ENCODE results near the gene SASH1.

SASH1 gene

DNA sequence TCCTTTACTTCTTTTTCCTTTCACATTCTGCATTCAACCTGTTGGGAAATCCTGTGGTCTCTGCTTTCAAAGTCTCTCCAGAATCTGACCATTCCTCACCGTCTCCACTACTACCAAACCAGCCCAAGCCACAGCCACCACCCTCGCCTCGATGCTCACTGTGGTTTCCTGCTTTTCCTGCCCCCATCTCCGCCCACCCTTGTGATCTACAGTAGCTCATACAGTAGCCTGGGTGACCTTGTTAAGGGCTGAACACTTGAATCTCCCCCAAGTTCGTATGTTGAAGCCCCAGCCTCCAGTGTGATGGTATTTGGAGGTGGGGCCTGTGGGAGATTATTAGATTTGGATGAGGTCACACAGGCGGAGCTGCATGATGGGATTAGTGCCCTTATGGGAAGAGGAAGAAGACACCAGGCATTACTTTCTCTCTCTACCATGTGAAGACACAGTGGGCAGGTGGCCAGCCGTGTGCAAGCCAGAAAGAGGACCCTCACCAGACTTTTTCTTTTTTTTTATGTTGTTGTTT is 215.2 kb downstream of the SASH1 start:
- Histone ChIP-seq H3K27ac (ENCODE audit: low read depth, low read length) (no peak overlapping the region), H3K4me3 (ENCODE audit: low read length) (no peak overlapping the region), H3K27me3 (ENCODE audit: control insufficient read depth, low read length) (peaks cover 4% of the 10 kb centered on the region; the same call in 1 of the 2 replicates)

GRCh38 chr6:148559848-148560433 is 217.3 kb downstream of the SASH1 start:
- no peaks in the 10 kb centered on the region for H3K9me3 ChIP-seq (ENCODE audit: control insufficient read depth, insufficient read depth, low read length)
- H3K4me3 ChIP-seq (ENCODE audit: low read length) = peak overlapping the region; percentile 25; the same call in 1 of the 2 replicates
- peaks cover 4% of the 10 kb centered on the region; the same call in 1 of the 2 replicates for H3K27me3 ChIP-seq (ENCODE audit: control insufficient read depth, low read length)
- H3K36me3 ChIP-seq (ENCODE audit: control insufficient read depth, low read length) = no peaks in the 10 kb centered on the region
- no peak overlapping the region for H3K27ac ChIP-seq (ENCODE audit: low read depth, low read length)
- TF ChIP-seq EZH2phosphoT487 (IDR thresholded peaks at IDR 0.05; ENCODE audit: borderline replicate concordance, low read length) = no peak
- TF ChIP-seq, protein P1, sequence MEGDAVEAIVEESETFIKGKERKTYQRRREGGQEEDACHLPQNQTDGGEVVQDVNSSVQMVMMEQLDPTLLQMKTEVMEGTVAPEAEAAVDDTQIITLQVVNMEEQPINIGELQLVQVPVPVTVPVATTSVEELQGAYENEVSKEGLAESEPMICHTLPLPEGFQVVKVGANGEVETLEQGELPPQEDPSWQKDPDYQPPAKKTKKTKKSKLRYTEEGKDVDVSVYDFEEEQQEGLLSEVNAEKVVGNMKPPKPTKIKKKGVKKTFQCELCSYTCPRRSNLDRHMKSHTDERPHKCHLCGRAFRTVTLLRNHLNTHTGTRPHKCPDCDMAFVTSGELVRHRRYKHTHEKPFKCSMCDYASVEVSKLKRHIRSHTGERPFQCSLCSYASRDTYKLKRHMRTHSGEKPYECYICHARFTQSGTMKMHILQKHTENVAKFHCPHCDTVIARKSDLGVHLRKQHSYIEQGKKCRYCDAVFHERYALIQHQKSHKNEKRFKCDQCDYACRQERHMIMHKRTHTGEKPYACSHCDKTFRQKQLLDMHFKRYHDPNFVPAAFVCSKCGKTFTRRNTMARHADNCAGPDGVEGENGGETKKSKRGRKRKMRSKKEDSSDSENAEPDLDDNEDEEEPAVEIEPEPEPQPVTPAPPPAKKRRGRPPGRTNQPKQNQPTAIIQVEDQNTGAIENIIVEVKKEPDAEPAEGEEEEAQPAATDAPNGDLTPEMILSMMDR (IDR thresholded peaks at IDR 0.05; ENCODE audit: low read depth, low read length, poor library complexity, severe bottlenecking) = peak; percentile 91
- H3K4me1 ChIP-seq (ENCODE audit: control insufficient read depth, low read length) = 0 out of 2 replicates have a peak, but pooled peaks cover 3% of the 10 kb centered on the region
- H3K79me2 ChIP-seq (ENCODE audit: control insufficient read depth, low read length) = no peaks in the 10 kb centered on the region
- H3F3A ChIP-seq (ENCODE audit: control insufficient read depth, insufficient read depth) = no peaks in the 10 kb centered on the region
- no peaks in the 10 kb centered on the region for H4K20me1 ChIP-seq (ENCODE audit: control insufficient read depth, insufficient read depth, low read depth, low read length)
- H3K4me2 ChIP-seq (ENCODE audit: low read length) = peak overlapping the region; percentile 50
- no peaks in the 10 kb centered on the region for H3K9me2 ChIP-seq (replicated peaks; ENCODE audit: control insufficient read depth, low read length)

More for the DNA sequence above, 215.2 kb downstream of the SASH1 start:
- no peaks in the 10 kb centered on the region for H4K20me1 ChIP-seq (ENCODE audit: control insufficient read depth, insufficient read depth, low read depth, low read length)
- no peaks in the 10 kb centered on the region for H3K79me2 ChIP-seq (ENCODE audit: control insufficient read depth, low read length)
- H3K9me3 ChIP-seq (ENCODE audit: control insufficient read depth, insufficient read depth, low read length) = no peaks in the 10 kb centered on the region
- H3K4me2 ChIP-seq (ENCODE audit: low read length) = no peak overlapping the region
- no peaks in the 10 kb centered on the region for H3K36me3 ChIP-seq (ENCODE audit: control insufficient read depth, low read length)
- TF ChIP-seq, protein P1 (IDR thresholded peaks at IDR 0.05; ENCODE audit: low read depth, low read length, poor library complexity, severe bottlenecking) = no peak
- TF ChIP-seq EZH2phosphoT487 (IDR thresholded peaks at IDR 0.05; ENCODE audit: borderline replicate concordance, low read length) = no peak
- no peaks in the 10 kb centered on the region for H3F3A ChIP-seq (ENCODE audit: control insufficient read depth, insufficient read depth)
- H3K4me1 ChIP-seq (ENCODE audit: control insufficient read depth, low read length) = 0 out of 2 replicates have a peak, but pooled peaks cover 3% of the 10 kb centered on the region
- H3K9me2 ChIP-seq (replicated peaks; ENCODE audit: control insufficient read depth, low read length) = no peaks in the 10 kb centered on the region; the same call in 1 of the 2 replicates

GRCh38 chr6:148561629-148562028 is 219.0 kb downstream of the SASH1 start:
- H3K9me3 ChIP-seq (ENCODE audit: control insufficient read depth, insufficient read depth, low read length) = no peaks in the 10 kb centered on the region
- no peak overlapping the region for H3K27ac ChIP-seq (ENCODE audit: low read depth, low read length)
- H3K4me3 ChIP-seq (ENCODE audit: low read length) = no peak overlapping the region
- no peaks in the 10 kb centered on the region for H3K9me2 ChIP-seq (replicated peaks; ENCODE audit: control insufficient read depth, low read length)
- H3K27me3 ChIP-seq (ENCODE audit: control insufficient read depth, low read length) = peaks cover 6% of the 10 kb centered on the region
- no peak for TF ChIP-seq EZH2phosphoT487 (IDR thresholded peaks at IDR 0.05; ENCODE audit: borderline replicate concordance, low read length)
- TF ChIP-seq, protein P1 (IDR thresholded peaks at IDR 0.05; ENCODE audit: low read depth, low read length, poor library complexity, severe bottlenecking) = no peak
- H4K20me1 ChIP-seq (ENCODE audit: control insufficient read depth, insufficient read depth, low read depth, low read length) = no peaks in the 10 kb centered on the region
- no peak overlapping the region for H3K4me2 ChIP-seq (ENCODE audit: low read length)
- no peaks in the 10 kb centered on the region for H3K79me2 ChIP-seq (ENCODE audit: control insufficient read depth, low read length)
- 0 out of 2 replicates have a peak, but pooled peaks cover 3% of the 10 kb centered on the region for H3K4me1 ChIP-seq (ENCODE audit: control insufficient read depth, low read length)
- no peaks in the 10 kb centered on the region for H3F3A ChIP-seq (ENCODE audit: control insufficient read depth, insufficient read depth)
- H3K36me3 ChIP-seq (ENCODE audit: control insufficient read depth, low read length) = no peaks in the 10 kb centered on the region

All from DOHH2 (cell line).